Adipocyte (in vitro differentiated cells): ENCODE measurements around the gene MAGI1.

ENCODE experiments used
- DNase-seq: peaks from one replicate; pipeline ENCODE4 v3.0.0-alpha.2; 2015; ENCODE audit warnings: low read depth
- H3K27me3 ChIP-seq: replicated peaks from 2 replicates; pipeline ENCODE4 v1.7.0; 2013; ENCODE audit warnings: mild to moderate bottlenecking, low read length, moderate library complexity; ENCODE audit not compliant: control insufficient read depth, insufficient read depth
- H3K36me3 ChIP-seq: 2 replicates; pipeline ENCODE4 v1.7.0; 2013; ENCODE audit warnings: low read length, mild to moderate bottlenecking, moderate library complexity; ENCODE audit not compliant: control insufficient read depth, insufficient read depth, severe bottlenecking
- H3K4me1 ChIP-seq: 2 replicates; pipeline ENCODE4 v1.7.0; 2013; ENCODE audit warnings: mild to moderate bottlenecking, low read length, moderate library complexity; ENCODE audit not compliant: control insufficient read depth, insufficient read depth
- H3K4me3 ChIP-seq: 2 replicates; pipeline ENCODE4 v1.7.0; 2013; ENCODE audit warnings: mild to moderate bottlenecking, low read length, moderate library complexity
- H3K9ac ChIP-seq: 2 replicates; pipeline ENCODE4 v1.7.0; 2013; ENCODE audit warnings: mild to moderate bottlenecking, low read length, moderate library complexity
- H3K9me3 ChIP-seq: 2 replicates; pipeline ENCODE4 v1.7.0; 2013; ENCODE audit warnings: mild to moderate bottlenecking, low read length, moderate library complexity; ENCODE audit not compliant: control insufficient read depth

Gene MAGI1

DNA sequence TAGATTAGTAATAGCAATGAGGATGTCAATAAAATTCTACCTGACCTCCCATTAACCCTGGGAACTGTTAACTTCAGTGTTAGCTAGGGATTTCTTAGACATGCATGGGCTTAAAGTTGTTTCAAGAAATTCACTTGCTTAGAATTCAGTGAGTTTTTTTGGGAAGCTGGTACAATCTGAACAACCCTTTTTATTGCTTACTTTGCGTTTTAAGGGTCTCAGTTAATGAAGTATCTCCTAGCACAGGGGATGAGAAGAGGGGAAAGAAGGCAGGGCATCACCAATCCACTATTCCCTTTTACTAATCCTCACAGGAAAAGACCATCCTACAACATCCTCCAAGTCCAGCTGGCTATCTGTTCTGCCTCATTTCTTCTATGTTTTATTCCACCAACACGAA, 334.9 kb downstream of the MAGI1 start:
- Histone ChIP-seq H3K4me3 (no peak overlapping the region), H3K4me1 (no peaks in the 10 kb centered on the region), H3K27me3 (no peaks in the 10 kb centered on the region), H3K36me3 (no peaks in the 10 kb centered on the region), H3K9me3 (no peaks in the 10 kb centered on the region), H3K9ac (no peak overlapping the region)
- no peak for DNase-seq

DNA sequence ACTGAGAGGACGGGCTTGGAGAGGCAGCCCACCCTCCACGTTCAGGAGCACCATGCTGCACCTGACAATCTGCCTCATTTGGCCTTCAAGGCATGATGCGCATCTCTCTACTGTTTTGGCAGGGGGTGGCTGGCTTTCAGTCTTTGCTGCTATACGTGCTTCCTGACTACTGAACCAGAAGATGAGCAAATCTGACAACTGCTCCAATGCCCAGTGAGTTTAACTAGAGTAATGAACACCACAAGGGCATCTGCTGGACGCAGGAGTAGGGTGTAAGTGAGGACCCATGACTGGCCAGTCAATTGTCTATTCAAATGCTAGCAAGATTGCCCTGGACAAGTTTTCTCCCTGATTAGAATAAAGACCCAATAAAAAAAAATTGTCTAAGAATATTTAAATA, 335.7 kb downstream of the MAGI1 start:
- no peaks in the 10 kb centered on the region for H3K27me3 ChIP-seq
- DNase-seq = no peak
- no peaks in the 10 kb centered on the region for H3K9me3 ChIP-seq
- no peak overlapping the region for H3K9ac ChIP-seq
- H3K36me3 ChIP-seq = no peaks in the 10 kb centered on the region
- no peak overlapping the region for H3K4me3 ChIP-seq
- H3K4me1 ChIP-seq = no peaks in the 10 kb centered on the region

DNA sequence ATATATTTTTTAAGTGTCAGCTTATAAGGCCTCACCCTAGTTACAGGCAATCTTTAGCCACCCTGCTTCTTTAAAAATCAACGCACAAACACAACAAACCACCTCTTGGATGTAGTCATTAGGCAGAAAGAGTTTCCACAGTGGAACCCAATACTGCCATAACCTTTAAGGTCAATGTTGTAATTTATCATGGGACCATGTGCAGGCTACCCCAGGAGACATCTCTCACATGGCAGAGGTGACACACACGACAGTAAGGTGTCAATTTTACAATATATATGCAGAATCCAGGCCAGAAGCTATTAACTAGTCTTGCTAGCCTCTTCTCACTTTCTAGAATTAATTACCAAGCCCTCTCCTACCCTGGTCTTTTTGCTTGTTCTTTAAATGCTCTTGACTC, 336.5 kb downstream of the MAGI1 start:
- DNase-seq = no peak

DNA sequence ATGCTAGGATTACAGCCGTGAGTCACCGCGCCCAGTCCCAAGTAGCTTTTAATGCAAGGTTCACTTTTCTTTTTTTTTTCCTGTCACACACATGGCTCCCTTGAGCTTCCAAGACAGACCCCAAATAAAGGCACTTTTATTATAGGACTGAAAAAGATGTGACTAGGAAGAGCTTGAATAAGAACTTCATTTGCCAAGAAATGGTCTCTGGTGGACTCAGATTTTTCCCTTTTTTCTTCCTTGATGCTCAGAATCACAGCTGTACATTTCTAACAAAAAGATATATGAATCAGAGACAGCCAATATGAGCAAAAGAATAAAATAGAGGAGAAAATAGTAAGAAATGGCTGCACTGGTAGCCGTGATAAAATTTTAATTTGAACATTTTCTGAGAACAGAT, 337.2 kb downstream of the MAGI1 start:
- no peak overlapping the region for H3K9ac ChIP-seq
- no peak for DNase-seq

More for the DNA sequence above, 336.5 kb downstream of the MAGI1 start:
- H3K27me3 ChIP-seq = no peaks in the 10 kb centered on the region
- no peaks in the 10 kb centered on the region for H3K4me1 ChIP-seq
- no peaks in the 10 kb centered on the region for H3K36me3 ChIP-seq
- no peak overlapping the region for H3K4me3 ChIP-seq
- no peak overlapping the region for H3K9ac ChIP-seq
- no peaks in the 10 kb centered on the region for H3K9me3 ChIP-seq

DNA sequence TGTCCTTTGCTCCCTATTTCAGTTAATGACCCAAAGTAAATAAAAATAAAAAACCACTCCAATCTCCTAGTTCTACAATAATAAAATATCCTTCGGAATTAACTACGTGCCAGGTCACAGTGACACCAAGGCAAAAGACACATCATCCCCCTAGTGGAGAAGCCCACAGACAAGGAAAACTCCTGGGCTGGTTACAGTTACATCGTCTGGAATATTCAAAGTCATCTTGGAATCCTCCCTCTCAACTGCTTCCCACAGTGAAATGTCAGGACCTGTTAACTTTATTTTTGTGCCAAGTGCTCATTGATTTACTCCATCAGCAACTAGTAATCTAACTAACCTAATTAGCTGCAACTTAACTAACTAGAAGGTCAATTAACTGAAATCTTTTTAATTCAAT, 349.3 kb downstream of the MAGI1 start:
- DNase-seq = no peak
- no peaks in the 10 kb centered on the region for H3K9me3 ChIP-seq
- H3K27me3 ChIP-seq = no peaks in the 10 kb centered on the region
- no peak overlapping the region for H3K9ac ChIP-seq
- peaks cover 8% of the 10 kb centered on the region for H3K4me1 ChIP-seq
- H3K4me3 ChIP-seq = no peak overlapping the region
- H3K36me3 ChIP-seq = no peaks in the 10 kb centered on the region

More for the DNA sequence above, 337.2 kb downstream of the MAGI1 start:
- Histone ChIP-seq H3K9me3 (no peaks in the 10 kb centered on the region), H3K4me1 (no peaks in the 10 kb centered on the region), H3K4me3 (no peak overlapping the region), H3K27me3 (no peaks in the 10 kb centered on the region), H3K36me3 (no peaks in the 10 kb centered on the region)

DNA sequence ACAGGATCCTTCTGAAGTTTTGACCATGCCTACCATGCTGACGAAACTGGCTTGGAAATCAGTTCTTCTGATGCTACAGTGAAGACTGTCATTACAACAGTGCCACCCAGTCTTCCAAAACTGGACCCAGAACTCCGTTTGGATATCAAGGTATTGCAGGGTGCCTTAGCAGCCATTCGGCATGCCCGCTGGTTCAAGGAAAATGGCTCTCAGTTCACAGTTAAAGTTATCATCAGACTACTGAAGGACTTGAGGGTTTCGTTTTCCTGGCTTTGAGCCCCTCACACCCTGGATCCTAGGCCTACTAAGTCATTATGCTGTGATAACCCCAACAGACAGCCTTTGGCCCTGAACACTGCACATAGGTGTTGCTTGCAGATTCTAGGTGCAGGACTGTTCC, 351.0 kb downstream of the MAGI1 start:
- no peaks in the 10 kb centered on the region for H3K27me3 ChIP-seq
- no peaks in the 10 kb centered on the region for H3K9me3 ChIP-seq
- H3K4me3 ChIP-seq = no peak overlapping the region
- H3K36me3 ChIP-seq = no peaks in the 10 kb centered on the region
- H3K9ac ChIP-seq = no peak overlapping the region
- H3K4me1 ChIP-seq = peaks cover 8% of the 10 kb centered on the region
- no peak for DNase-seq

DNA sequence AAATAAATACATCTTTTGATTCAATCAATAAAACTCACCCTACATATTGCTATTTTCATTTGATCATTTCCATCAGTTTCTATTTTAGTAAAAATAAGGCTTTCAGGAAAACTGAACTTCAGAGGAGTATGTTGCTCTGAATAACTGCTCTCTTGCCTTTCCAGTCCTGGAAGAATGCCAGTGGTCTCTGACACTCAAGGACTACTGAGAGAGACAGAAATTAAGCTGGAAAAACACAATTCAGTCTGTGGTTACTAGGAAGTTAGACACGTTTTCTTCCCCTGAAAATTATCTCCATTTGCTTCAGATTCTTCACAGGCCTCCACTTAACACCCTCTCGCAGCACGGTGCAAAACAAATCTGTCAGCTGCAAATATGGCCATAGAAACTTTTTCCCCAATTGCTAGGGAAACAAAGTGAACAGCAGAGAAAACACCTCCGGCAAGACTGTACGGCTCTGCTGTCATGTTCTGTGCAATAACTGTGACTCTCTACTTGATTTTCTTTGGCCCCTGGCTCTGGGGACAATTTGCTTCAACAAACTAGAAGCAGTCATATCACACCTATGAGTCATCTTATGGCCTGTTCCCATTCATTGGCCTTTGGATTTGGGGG, 353.0 kb downstream of the MAGI1 start:
- H3K9ac ChIP-seq = no peak overlapping the region
- no peaks in the 10 kb centered on the region for H3K36me3 ChIP-seq
- peaks cover 8% of the 10 kb centered on the region for H3K4me1 ChIP-seq
- no peaks in the 10 kb centered on the region for H3K9me3 ChIP-seq
- no peak overlapping the region for H3K4me3 ChIP-seq
- DNase-seq = peak; percentile 37
- no peaks in the 10 kb centered on the region for H3K27me3 ChIP-seq

DNA sequence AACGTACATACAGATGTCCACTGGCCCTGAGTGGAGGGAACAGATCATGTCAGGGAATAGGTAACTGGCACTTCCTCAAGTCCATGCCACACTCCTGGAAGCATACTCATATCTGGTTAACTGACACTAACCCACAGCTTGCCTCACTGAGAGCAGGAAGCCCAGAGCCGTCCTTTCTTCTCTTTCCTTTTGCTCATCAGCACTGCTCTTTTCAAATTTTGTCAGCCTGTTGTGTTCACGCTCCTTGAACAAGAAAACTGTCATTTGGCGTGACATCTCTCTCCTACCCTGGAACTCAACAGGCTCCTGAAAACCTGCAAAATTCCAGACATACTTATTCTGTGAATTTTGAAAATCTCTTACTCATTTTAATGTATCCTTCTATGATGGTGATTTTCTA, 360.2 kb downstream of the MAGI1 start:
- H3K4me3 ChIP-seq = no peak overlapping the region
- no peaks in the 10 kb centered on the region for H3K27me3 ChIP-seq
- no peak for DNase-seq

DNA sequence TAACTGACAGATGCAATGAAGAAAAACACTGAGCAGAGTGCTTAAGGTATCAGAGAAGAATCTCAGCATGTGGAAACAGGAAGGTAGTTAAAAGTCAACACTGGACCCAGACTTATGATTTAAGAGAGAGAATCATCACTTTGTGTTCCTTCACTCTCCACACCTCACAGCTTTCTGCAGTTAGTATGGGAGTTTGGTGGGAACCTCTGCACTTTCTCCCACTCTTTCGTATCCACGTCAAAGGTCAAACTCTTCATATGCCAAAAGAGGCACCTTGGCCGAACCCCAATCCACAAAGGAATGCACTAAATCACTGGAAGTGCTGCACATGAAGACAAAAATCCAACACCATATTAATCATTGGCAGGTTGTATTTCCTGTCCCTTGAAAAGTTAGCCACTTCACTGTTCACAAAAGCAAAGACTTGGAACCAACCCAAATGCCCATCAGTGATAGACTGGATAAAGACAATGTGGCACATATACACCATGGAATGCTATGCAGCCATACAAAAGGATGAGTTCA, 361.2 kb downstream of the MAGI1 start:
- no peaks in the 10 kb centered on the region for H3K36me3 ChIP-seq
- DNase-seq = no peak
- H3K27me3 ChIP-seq = no peaks in the 10 kb centered on the region
- no peaks in the 10 kb centered on the region for H3K9me3 ChIP-seq
- H3K9ac ChIP-seq = no peak overlapping the region
- H3K4me3 ChIP-seq = no peak overlapping the region
- peaks cover 6% of the 10 kb centered on the region for H3K4me1 ChIP-seq

More for the DNA sequence above, 360.2 kb downstream of the MAGI1 start:
- Histone ChIP-seq H3K9ac (no peak overlapping the region), H3K4me1 (peaks cover 6% of the 10 kb centered on the region), H3K9me3 (no peaks in the 10 kb centered on the region), H3K36me3 (no peaks in the 10 kb centered on the region)

DNA sequence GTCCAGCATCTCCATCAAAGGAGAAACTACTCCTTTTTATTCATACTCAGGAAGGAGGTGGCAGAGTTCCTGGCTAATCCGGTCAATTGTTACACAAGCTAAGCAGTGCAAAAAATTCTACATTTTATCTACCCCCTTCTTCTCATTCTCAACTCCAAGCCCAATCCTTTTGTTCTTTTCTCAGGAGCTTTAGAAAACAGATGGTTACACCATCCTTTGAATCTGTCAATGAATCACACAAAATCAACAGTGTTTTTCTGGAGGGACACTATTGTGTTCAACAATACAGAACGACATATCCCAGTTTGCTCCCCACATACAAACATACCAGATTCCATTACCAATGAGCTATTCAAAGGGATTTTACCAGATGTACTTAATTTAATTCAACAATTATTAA, 362.1 kb downstream of the MAGI1 start:
- no peaks in the 10 kb centered on the region for H3K27me3 ChIP-seq
- peaks cover 6% of the 10 kb centered on the region for H3K4me1 ChIP-seq
- no peaks in the 10 kb centered on the region for H3K9me3 ChIP-seq
- no peak overlapping the region for H3K4me3 ChIP-seq
- H3K36me3 ChIP-seq = no peaks in the 10 kb centered on the region
- H3K9ac ChIP-seq = no peak overlapping the region
- no peak for DNase-seq

DNA sequence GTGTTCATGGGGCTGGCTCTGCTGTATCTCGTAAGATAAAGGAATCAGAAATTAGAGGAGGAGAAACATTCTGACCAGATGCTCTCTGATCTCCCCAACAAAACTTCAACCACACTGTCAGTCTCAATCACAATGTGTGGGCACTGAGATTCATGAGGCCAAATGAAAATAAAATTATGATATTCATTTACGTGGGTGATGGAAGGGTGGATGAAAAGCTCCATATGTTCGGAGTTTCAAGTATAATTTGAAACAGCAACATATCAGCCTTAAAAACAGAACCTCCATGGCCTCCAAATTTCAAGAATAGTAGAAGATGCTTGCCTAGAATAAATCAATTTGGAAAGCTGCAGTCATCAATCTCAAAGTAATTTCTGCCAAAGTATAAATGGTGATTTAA, 363.7 kb downstream of the MAGI1 start:
- DNase-seq = no peak
- no peaks in the 10 kb centered on the region for H3K9me3 ChIP-seq
- no peak overlapping the region for H3K9ac ChIP-seq
- H3K4me3 ChIP-seq = no peak overlapping the region
- no peaks in the 10 kb centered on the region for H3K36me3 ChIP-seq
- H3K4me1 ChIP-seq = peaks cover 6% of the 10 kb centered on the region
- no peaks in the 10 kb centered on the region for H3K27me3 ChIP-seq

DNA sequence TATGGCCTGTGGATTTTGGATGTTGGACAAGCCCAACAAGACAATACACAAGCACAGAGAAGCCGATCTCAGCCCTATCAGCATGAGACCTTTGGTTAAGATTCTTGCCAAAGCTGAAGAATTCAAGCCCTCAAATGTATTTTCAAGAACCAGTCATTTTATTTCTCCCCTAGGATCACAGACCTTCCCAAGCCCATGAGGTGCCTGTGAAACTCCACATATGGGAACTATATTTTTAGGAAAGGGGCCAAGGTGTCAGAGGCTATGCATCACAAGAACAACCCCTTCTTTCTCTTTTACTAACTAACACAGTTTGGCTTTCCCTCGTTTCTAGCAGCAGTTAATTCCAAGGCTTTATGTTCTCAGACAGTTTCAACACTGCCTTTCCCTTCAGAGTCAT, 364.5 kb downstream of the MAGI1 start:
- no peak overlapping the region for H3K4me3 ChIP-seq
- no peaks in the 10 kb centered on the region for H3K27me3 ChIP-seq
- no peaks in the 10 kb centered on the region for H3K36me3 ChIP-seq
- no peak overlapping the region for H3K9ac ChIP-seq
- peaks cover 8% of the 10 kb centered on the region for H3K4me1 ChIP-seq
- no peaks in the 10 kb centered on the region for H3K9me3 ChIP-seq
- no peak for DNase-seq
